GM12878 (cell line): ENCODE results near the gene KCNIP2.

Experiments used
- CTCF ChIP-seq, 3 experiments: IDR thresholded peaks in 2 of 3; conservative IDR thresholded peaks in 1 of 3; 2 replicates each; pipeline ENCODE4 v1.5.1; 2011; ENCODE audit warnings: low read depth in 3 of 3, low read length in 3 of 3, mild to moderate bottlenecking in 3 of 3, control low read depth in 2 of 3, moderate library complexity in 2 of 3, inconsistent platforms in 1 of 3, mixed read lengths in 1 of 3; ENCODE audit not compliant: control insufficient read depth in 2 of 3, insufficient read depth in 1 of 3; ENCODE audit errors: extremely low read depth in 1 of 3
- EZH2 ChIP-seq: IDR thresholded peaks from 2 replicates; pipeline ENCODE4 v1.6.1; 2012; ENCODE audit warnings: low read depth, mild to moderate bottlenecking, control low read depth, inconsistent platforms, low read length, borderline replicate concordance; ENCODE audit not compliant: control insufficient read depth
- IRF4 ChIP-seq: IDR thresholded peaks from 2 replicates; pipeline ENCODE4 v1.6.1; 2011; ENCODE audit warnings: low read depth, low read length
- POLR2A ChIP-seq: IDR thresholded peaks from 2 replicates; pipeline ENCODE4 v1.6.1; 2011; ENCODE audit warnings: low read depth, mild to moderate bottlenecking, low read length
- RAD21 ChIP-seq: IDR thresholded peaks from 2 replicates; pipeline ENCODE4 v1.6.1; 2011; ENCODE audit warnings: mild to moderate bottlenecking, low read depth, low read length, moderate library complexity; ENCODE audit not compliant: insufficient read depth
- SIX5 ChIP-seq: IDR thresholded peaks from 2 replicates; pipeline ENCODE4 v1.6.1; 2011; ENCODE audit warnings: mild to moderate bottlenecking, low read depth, low read length, moderate library complexity; ENCODE audit not compliant: severe bottlenecking
- SP1 ChIP-seq: IDR thresholded peaks from one replicate; pipeline ENCODE4 v1.6.1; 2011; ENCODE audit warnings: low read depth, low read length
- TF ChIP-seq, protein P1 (sequence below): IDR thresholded peaks from 2 replicates; pipeline ENCODE4 v1.6.1; 2012; ENCODE audit warnings: mild to moderate bottlenecking, low read depth, low read length

DNA sequence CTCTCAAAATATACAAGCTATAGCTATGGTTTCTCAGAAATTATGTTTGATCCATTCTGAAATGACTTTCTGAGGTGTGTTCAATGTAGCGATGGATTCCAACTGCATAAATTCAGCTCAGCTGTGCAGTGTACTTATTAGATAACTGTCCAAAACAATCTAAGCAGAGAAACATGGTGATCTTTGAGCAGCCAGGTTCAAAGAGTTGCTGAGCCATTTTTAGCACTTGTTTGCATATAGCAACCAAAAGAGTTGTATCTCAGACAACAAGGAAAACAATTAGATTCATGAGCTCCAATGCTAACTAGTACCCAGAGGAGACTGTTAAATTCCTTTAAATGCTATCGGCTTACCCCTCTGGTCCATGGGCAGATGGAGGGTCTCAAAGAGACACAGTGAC lies 15.9 kb upstream of the KCNIP2 start:
- TF ChIP-seq CTCF (IDR thresholded peaks at IDR 0.05 in 2 of 3, conservative IDR thresholded peaks at IDR 0.05 in 1 of 3; ENCODE audit: control insufficient read depth in 2 of 3, extremely low read depth in 1 of 3, insufficient read depth in 1 of 3, low read depth in 3 of 3, low read length in 3 of 3) (no peak), RAD21 (no peak), POLR2A (no peak), SIX5 (no peak), SP1 (no peak), IRF4 (no peak), EZH2 (no peak)
- TF ChIP-seq, protein P1, sequence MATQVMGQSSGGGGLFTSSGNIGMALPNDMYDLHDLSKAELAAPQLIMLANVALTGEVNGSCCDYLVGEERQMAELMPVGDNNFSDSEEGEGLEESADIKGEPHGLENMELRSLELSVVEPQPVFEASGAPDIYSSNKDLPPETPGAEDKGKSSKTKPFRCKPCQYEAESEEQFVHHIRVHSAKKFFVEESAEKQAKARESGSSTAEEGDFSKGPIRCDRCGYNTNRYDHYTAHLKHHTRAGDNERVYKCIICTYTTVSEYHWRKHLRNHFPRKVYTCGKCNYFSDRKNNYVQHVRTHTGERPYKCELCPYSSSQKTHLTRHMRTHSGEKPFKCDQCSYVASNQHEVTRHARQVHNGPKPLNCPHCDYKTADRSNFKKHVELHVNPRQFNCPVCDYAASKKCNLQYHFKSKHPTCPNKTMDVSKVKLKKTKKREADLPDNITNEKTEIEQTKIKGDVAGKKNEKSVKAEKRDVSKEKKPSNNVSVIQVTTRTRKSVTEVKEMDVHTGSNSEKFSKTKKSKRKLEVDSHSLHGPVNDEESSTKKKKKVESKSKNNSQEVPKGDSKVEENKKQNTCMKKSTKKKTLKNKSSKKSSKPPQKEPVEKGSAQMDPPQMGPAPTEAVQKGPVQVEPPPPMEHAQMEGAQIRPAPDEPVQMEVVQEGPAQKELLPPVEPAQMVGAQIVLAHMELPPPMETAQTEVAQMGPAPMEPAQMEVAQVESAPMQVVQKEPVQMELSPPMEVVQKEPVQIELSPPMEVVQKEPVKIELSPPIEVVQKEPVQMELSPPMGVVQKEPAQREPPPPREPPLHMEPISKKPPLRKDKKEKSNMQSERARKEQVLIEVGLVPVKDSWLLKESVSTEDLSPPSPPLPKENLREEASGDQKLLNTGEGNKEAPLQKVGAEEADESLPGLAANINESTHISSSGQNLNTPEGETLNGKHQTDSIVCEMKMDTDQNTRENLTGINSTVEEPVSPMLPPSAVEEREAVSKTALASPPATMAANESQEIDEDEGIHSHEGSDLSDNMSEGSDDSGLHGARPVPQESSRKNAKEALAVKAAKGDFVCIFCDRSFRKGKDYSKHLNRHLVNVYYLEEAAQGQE, result no peak
